GM19238 (cell line): ENCODE data around the gene PLEKHA4.
A peak's percentile ranks its signal among the peaks of the same experiment; 100 is the strongest.
"Not testable (repeated sequence)": the region's sequence is repeated elsewhere in the genome, so short reads cannot be mapped to it uniquely, and the experiment has no call there.

ENCODE experiments used
- DNase-seq: peaks from one replicate; pipeline ENCODE4 v3.0.0; 2011; ENCODE audit warnings: low spot score; ENCODE audit not compliant: insufficient read length

Gene PLEKHA4

GRCh38 chr19:48868114-48868886 lies at the start of gene PLEKHA4:
Gene PLEKHA4 (minus strand): TSS chr19:48868617. CDS start chr19:48867620, 997 bp downstream.
- no peak for DNase-seq

GRCh38 chr19:48918071-48918470 lies 49.7 kb upstream of the PLEKHA4 start:
- DNase-seq: no peak

- no peak for DNase-seq
These were observed 47.3 kb upstream of the PLEKHA4 start for GRCh38 chr19:48915757-48916156.

- DNase-seq: no peak
These were observed 45.8 kb upstream of the PLEKHA4 start for GRCh38 chr19:48914181-48914580.

GRCh38 chr19:48913114-48913889 lies 44.9 kb upstream of the PLEKHA4 start:
- DNase-seq: no peak

- no peak for DNase-seq
These were observed 42.4 kb upstream of the PLEKHA4 start for GRCh38 chr19:48910803-48911202.

- not testable (repeated sequence) for DNase-seq
These were observed 41.1 kb upstream of the PLEKHA4 start for GRCh38 chr19:48909424-48910077.

GRCh38 chr19:48907671-48908070 lies 39.3 kb upstream of the PLEKHA4 start:
- DNase-seq: no peak

GRCh38 chr19:48906324-48906723 lies 37.9 kb upstream of the PLEKHA4 start:
- no peak for DNase-seq

GRCh38 chr19:48905664-48906063 lies 37.2 kb upstream of the PLEKHA4 start:
- DNase-seq: no peak

GRCh38 chr19:48903788-48904187 lies 35.4 kb upstream of the PLEKHA4 start:
- not testable (repeated sequence) for DNase-seq

- not testable (repeated sequence) for DNase-seq
These were observed 33.9 kb upstream of the PLEKHA4 start for GRCh38 chr19:48902291-48902690.

- DNase-seq: peak; percentile 50
These were observed 32.3 kb upstream of the PLEKHA4 start for GRCh38 chr19:48900477-48901406.

GRCh38 chr19:48899781-48900476 lies 31.5 kb upstream of the PLEKHA4 start, which contains the start of gene NUCB1:
Gene NUCB1 (plus strand): TSS chr19:48900312. CDS start chr19:48900797, 485 bp downstream.
- DNase-seq: peak; percentile 99

GRCh38 chr19:48899386-48899749 lies 31.0 kb upstream of the PLEKHA4 start:
- DNase-seq: not testable (repeated sequence)

GRCh38 chr19:48897181-48897580 lies 28.8 kb upstream of the PLEKHA4 start:
- DNase-seq: no peak

GRCh38 chr19:48896191-48896720 lies 27.8 kb upstream of the PLEKHA4 start:
- no peak for DNase-seq

- DNase-seq: no peak
These were observed 26.8 kb upstream of the PLEKHA4 start for GRCh38 chr19:48895226-48895625.

GRCh38 chr19:48890551-48890950 lies 22.1 kb upstream of the PLEKHA4 start:
- no peak for DNase-seq

- not testable (repeated sequence) for DNase-seq
These were observed 21.1 kb upstream of the PLEKHA4 start for GRCh38 chr19:48889496-48889895.
